Muscle of arm (tissue), 12 donors: Measurements from ENCODE around the gene RAB5B. TPM values are rescaled to one million over a fixed set of nuclear protein-coding genes. Genes with fewer than 3 reads are reported as not detected.
A peak's percentile ranks its signal among the peaks of the same experiment; 100 is the strongest.
"Not testable (repeated sequence)": the region's sequence is repeated elsewhere in the genome, so short reads cannot be mapped to it uniquely, and the experiment has no call there.

Source experiments
- DNase-seq: peaks from one replicate; pipeline ENCODE4 v3.0.0-alpha.2; 2013
- polyA plus RNA-seq, 12 donors: library from polyadenylated mRNA; unstranded; fragments of 120-200 nt; gene quantifications; one replicate each; pipeline ENCODE4 v1.2.1, GENCODE V29; 2013; ENCODE audit not compliant: insufficient read length in 12 of 12

Gene RAB5B
- polyA plus RNA-seq, 12 donors, result 115 to 151 (median 130) TPM; not detected in 1

DNA sequence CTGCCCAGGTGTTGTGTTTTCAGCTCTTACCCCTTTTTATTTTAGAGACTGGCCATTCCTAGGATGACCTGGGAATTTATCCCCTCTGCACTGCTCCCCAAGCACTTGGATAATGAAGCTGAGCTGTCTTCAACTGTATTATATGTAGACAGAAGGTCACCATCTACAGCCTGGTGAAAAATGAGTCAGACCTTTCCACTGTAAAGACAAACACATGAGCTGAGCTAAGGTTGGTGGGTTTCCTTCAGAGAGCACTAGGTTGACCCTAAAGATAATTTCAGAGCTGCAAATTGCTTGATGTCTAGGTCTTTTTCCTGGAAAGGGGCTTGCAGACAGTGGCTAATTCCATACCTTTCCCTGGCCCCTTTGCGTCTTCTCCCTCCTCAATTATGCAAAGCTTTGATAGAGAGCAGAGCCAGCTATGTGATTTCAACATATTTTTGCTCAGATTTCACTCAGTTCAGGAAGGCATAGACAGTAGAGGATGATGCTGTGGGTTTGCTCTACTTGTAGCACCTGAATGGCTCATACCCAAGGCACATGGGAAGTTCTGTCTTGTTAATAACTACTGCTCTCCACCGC, 37.7 kb downstream of the RAB5B start:
- DNase-seq, result no peak

DNA sequence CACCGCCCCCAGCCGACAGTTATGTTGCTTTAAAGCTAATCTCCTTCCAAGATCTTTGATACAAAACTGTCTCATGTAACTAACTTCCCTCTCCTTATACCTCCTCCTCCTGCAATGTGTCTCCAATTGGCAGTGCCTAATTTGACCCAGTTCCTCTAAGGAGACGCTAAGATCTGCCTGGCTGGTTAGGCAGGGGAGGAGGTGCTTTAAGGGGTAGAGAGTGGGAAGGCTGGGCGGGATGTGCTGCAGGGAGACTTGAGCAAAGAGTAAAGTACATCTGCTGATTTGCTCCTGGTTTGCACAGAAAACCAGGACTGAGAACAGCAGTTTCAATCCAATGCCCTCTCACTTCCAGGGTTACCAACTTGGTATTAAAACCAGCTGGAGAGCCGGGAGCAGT, 39.6 kb downstream of the RAB5B start:
- no peak for DNase-seq

DNA sequence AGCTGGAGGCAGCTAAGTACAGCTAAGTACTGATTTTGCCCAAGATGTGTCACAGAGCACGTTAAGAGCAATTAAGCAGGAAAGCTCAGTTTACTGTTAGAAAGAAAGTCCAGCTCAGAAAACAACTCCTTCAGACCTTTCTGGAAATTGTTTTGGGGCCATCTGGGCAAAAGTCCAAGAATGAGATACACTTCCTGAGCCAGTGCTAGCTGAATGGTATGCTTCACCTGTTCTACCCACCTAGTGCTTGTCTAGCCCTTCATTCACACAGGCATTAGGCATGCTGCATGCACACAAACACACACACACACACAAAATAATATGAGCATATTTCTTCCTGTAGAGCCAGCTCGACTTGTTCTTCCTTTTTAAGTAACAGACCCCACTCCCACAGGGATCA, 40.3 kb downstream of the RAB5B start:
- no peak for DNase-seq

DNA sequence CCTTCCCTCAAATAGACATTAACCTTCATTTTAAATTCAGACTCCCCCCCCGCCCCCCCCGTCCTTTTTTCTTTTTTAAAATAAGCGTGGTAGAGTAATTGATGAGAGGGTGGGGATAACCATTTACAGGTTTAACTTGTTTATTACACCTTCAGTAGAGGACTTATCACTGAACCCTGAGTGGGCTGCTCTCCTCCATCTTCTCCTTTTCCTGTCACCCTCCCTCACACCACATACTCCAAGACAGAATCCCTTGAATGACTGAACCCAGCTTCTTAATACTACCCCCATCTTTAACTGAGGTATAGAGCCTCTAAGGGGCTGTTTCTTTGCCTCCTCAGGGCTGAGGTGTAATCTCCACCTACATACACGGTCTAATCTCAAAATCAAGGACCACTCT, 43.3 kb downstream of the RAB5B start:
- no peak for DNase-seq

DNA sequence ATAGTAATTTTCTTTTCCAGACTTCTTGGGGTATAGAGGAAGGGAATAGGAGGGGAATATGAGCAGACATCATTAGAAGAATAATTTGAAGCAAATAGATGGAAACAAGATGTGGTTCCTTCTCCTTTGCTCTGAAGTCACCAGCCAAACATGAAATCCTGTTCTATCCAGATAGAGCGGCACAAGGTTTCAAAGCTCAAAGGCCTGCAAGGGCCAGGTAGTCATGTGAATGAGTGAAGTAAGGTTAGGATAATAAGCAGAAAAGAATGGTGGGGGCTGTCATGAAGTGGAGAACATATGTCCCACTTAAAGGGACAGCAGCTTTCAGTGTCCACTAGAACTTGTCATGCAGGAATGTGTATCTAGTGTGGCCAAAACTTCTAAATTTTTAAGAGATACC, 44.5 kb downstream of the RAB5B start:
- no peak for DNase-seq

DNA sequence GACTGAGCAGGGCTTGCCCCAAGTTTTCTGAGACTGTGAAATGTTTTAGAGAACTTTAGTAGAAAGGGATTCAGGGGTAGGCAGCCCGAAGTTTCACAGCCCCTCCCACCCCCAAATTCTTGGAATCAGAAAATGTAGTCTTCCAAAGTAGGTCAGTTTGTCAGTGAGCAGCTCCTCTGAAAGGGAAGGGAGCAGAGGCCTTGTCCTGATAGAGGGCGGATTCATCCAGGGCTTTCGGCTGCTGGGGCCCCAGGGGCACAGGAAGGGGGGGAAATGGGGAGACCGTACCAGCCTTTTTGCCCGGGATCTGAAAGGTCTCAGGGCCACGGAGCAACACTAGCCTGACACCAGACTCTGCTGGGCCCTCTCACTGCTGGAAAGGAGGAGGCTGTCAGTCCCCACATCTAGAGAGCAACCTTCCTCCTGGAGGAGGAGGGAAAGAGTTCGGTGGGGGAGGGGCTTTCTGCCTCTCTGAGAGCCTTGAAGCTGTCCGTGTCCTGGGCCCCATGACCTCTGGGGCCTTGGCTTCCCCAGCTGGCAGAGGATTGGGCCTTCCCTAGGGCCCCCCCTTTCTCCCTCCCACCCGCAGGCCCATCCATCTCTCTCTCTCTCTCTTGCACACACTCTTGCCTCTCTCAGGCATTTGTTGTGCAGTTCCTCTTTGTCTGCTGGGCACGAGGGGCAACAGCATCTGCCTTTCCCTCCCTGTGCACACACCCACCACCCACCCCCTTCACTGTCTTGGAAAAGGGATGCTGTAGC, 46.7 kb downstream of the RAB5B start, which contains the start of gene IKZF4:
IKZF4 (plus strand) TSS at position 621 of the 762 bp plus-strand sequence. CDS start 451 bp downstream, outside the sequence.
- peak; percentile 79 for DNase-seq

DNA sequence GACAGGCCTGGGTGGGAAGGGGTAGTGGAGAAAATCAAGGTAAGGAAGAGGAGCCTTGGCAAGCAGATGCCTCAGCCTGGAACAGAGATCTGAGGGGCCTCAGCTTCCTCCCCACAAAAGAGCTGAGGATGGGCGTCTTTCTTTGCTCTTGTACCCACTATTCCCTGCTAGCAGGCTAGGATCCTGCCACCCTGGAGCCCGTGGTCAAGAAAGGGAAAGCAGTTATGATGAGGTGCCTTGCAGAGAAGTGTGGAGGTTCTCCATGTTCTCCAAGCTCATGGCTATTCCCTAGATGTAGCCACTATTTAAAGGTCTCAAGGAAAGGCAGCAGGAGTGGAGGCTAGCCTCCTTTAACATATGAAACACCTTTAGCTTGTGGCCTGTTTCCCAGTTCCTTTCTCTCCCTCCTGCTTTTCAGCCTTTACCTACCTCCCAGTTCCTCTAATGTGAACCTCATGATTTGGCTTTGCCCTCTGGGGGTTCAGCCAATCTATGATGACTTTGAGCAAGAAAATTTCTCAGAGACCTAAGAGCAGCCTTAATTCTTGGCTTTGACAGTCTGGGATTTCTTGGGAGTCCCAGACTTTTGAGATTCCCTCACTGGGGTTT, 48.1 kb downstream of the RAB5B start:
- no peak for DNase-seq

DNA sequence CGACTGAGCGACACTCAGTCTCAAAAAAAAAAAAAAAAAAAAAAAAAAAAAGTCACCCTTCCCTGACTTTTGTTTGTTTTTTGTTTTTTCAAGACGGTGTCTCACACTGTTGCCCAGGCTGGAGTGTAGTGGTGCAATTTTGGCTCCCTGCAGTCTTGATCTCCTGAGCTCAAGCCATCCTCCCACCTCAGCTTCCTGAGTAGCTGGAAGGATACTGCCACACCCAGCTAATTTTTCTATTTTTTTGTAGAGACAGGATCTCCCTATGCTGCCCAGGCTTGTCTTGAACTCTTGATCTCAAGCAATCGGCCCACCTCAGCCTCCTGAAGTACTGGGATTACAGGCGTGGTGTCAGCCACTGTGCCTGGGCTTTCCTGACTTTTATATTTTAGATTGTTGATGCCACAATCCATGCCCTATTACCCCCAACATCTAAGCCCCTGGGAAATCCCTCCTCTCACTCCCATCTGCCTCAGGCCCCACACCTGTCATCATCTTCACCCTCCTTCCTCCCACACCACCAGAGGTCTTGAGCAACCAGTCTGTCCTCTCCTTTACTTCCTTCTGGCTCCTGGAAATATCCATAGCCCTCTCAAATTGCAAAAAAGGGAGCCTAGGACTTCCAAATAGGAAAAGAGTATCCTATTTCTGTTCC, 54.8 kb downstream of the RAB5B start:
- no peak for DNase-seq

DNA sequence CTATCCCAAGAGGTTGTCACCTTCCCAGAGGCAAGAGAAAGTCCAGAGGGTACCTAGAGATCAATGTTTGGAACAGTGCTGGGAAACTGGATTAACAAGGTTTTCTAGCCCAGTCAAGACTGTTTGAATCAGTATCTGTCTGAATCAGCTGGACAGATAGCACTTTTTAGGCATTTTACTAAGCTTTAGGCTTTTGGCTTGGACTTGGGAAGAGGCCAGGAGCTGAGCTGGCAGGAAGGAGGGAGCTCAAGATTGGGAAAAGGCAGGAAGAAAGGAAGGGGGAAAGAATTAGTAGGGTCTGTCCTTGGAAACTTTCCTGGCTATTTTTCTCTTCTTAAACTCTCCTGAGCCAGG, 55.3 kb downstream of the RAB5B start:
- DNase-seq, result peak; percentile 20

DNA sequence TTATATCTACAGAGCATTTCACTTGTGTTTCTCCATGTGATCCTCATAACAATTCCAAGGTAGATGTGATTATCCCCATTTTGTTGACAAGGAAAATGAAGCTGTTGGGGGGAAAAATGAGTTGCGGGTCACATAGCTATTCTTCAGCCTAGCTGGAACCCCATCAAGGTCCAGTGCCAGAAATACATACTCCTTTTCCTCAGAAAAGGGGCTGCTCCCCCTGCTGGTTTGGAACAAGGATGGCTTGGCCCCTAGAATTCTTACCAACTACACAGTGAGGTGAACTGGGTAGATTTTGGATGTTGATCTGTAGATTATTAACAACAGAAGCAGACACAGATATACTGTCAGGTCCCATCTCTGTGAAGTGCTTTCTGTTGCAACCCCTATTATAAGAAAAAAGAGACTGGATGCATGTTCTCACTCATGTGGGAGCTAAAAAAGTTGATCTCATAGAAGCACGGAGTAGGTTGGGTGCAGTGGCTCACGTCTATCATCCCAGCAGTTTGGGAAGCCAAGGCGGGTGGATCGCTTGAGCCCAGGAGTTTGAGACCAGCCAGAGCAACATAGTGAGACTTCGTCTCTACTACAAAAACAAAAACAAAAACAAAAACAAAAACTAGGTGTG, 55.9 kb downstream of the RAB5B start:
- peak; percentile 74 for DNase-seq

DNA sequence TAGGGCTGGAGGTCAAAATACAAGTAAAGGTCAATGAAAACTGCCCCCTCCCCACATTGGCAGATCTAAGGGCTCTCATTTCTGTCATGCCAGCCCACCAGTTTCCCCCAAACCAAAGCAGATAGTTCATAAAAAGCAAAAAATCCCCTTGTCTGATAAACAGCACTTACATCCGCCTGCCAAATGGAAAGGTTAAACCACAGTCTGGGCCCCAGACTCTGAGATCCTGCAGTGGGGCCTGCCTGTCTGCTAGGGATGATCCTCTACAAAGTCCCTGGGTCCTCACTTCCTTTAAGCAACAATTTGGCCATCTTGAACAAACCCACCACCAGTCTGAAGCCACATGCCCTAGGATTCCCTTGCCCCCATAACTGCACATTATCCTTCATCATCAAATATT, 58.1 kb downstream of the RAB5B start:
- DNase-seq, result no peak

DNA sequence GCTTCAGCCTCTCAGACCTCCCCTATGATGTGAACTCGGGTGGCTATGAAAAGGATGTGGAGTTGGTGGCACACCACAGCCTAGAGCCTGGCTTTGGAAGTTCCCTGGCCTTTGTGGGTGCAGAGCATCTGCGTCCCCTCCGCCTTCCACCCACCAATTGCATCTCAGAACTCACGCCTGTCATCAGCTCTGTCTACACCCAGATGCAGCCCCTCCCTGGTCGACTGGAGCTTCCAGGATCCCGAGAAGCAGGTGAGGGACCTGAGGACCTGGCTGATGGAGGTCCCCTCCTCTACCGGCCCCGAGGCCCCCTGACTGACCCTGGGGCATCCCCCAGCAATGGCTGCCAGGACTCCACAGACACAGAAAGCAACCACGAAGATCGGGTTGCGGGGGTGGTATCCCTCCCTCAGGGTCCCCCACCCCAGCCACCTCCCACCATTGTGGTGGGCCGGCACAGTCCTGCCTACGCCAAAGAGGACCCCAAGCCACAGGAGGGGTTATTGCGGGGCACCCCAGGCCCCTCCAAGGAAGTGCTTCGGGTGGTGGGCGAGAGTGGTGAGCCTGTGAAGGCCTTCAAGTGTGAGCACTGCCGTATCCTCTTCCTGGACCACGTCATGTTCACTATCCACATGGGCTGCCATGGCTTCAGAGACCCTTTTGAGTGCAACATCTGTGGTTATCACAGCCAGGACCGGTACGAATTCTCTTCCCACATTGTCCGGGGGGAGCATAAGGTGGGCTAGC, 60.9 kb downstream of the RAB5B start:
- DNase-seq, result no peak

DNA sequence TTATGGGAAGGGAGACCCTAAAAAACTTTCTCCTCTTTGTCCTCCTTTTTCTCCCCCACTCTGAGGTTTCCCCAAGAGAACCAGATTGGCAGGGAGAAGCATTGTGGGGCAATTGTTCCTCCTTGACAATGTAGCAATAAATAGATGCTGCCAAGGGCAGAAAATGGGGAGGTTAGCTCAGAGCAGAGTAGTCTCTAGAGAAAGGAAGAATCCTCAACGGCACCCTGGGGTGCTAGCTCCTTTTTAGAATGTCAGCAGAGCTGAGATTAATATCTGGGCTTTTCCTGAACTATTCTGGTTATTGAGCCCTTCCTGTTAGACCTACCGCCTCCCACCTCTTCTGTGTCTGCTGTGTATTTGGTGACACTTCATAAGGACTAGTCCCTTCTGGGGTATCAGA, 63.3 kb downstream of the RAB5B start:
- no peak for DNase-seq

DNA sequence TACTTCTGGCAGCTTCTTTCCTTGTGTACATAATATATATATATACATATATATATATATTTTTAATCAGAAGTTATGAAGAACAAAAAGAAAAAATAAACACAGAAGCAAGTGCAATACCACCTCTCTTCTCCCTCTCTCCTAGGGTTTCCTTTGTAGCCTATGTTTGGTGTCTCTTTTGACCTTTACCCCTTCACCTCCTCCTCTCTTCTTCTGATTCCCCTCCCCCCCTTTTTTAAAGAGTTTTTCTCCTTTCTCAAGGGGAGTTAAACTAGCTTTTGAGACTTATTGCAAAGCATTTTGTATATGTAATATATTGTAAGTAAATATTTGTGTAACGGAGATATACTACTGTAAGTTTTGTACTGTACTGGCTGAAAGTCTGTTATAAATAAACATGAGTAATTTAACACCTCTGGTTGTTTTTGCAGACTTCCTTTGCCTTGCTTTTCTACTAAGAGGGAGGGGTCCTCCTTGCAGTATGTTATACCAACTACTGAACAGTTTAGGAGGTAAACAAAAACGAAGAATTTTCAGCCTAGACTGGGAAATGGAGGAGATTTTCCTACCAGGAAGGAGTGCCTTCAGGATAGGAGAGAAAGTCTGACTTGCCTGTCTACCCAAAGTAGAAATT, 64.3 kb downstream of the RAB5B start:
- DNase-seq, result no peak

DNA sequence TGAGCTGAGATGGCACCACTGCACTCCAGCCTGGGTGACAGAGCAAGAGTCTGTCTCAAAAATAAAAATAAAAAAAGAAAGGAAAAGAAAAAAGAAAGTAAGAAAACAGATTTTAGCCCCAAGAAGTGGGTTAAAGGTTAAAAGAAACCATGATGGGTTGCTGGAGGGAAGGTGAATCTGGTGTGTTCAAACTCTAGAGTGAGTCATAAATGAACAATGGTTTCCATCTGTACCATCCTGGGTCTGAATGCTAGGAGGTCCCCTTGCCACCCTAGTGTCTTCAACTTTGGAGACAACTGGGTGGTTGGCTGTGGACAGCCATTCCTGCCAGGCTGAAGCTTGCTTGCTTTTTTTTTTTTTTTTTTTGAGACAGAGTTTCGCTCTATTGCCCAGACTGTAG, 66.3 kb downstream of the RAB5B start:
- DNase-seq, result no peak

DNA sequence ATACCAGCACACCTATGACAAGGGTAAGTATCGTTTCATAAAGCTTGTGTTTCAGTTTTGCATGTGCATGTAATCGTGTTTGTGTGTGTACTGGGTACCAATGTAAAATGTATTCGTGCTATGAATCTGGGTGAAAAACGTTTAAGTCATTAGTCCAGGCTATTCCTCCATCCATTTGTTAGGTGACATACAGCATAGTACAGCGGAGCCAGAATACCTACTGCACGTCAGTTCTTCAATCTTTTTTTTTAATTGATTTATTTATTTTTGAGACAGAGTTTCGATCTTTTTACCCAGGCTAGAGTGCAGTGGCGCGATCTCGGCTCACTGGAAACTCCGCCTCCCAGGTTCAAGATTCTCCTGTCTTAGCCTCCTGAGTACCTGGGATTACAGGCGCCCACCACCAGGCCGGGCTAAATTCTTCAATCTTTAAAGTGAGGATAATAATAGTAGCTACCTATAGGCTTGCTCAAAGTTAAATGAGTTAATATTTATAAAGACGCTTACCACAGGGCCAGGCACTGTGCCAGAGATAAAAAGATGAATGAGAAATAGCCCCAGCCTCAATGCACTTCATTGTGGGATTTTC, 67.2 kb downstream of the RAB5B start:
- no peak for DNase-seq

DNA sequence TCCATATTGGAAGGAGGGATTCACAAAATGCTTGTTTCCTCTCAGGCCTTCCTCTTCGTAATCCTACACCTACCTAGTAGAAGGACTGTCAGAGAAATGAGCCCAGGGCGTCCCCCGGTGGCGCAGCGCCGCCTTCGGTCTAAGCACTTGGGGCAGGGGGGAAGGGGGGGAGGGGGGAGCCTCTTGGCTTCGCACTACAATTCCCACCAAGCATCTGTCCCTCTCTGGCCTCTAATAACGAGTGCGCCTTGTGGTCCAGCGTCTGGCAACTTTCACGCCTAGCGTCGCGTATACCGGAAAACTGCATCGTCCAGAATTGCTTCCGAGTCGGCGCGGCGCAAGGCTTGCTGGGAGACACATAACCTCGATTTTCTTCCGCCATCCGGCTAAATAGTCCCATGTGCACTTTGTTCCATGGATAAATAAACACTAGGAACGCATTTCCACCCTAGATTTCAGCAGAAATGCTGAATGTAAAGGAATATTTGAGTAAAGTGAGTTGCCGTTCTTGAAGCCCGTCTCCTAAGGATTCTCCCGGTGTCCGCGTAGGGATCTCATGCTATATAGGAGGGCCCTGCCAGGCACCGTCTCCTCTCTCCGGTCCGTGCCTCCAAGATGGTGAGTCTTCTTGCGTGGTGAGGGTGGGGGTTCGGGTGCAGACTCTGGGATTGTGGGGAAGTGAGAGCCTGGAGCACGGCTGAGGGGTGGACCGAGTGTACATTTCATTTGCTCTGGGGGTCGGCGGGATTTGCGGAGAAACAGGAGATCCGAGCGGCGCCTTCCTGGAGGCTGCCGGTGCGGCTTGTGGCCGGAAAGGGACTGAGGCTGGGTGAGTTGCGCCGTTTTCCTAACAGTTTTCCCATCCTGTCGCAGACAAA, 67.9 kb downstream of the RAB5B start, which contains the start of gene RPS26:
RPS26 (plus strand) TSS at position 367 of the 878 bp plus-strand sequence; CDS start at position 616, 249 bp downstream.
- DNase-seq, result peak; percentile 98

DNA sequence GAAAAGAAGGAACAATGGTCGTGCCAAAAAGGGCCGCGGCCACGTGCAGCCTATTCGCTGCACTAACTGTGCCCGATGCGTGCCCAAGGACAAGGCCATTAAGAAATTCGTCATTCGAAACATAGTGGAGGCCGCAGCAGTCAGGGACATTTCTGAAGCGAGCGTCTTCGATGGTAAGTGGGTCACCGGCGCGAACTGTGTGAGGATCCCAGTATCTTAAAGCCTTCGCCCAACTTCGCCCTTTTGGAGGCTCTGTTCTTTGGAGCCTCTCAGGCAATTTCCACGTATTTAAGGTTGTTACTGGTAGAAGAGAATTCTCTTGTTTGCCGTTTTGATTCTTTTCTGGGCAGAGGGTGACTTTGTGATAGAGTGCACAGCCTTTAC, 68.5 kb downstream of the RAB5B start:
- DNase-seq, result not testable (repeated sequence)

DNA sequence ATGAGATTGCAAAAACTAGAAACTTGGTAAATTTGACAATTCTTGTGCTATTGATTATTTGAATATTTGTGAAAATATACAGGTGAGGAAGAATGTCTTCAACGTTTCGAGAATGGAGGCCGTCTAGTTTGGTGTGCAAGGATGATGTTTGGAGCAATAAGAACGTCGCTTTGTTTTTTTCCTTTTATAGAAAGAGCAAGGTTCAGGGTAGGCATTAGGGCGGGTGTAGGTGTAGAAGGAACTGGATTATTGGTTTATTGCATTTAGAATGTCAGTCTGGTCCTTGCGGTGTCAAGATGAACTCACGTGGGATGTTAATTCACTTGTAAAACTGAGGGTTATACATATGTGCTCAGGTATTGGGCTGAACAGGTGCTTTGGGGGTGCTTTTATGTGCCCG, 69.0 kb downstream of the RAB5B start:
- no peak for DNase-seq
